GM18873 (cell line): ENCODE results near the gene CDC42SE2.
A peak's percentile ranks its signal among the peaks of the same experiment; 100 is the strongest.
"Not testable (repeated sequence)": the region's sequence is repeated elsewhere in the genome, so short reads cannot be mapped to it uniquely, and the experiment has no call there.

Source experiments
- ATAC-seq: cut with Tn5 transposase; IDR thresholded peaks from one replicate; pipeline ENCODE4 v1.9.1; 2021; ENCODE audit warnings: mild to moderate bottlenecking, moderate library complexity, moderate number of reproducible peaks; ENCODE audit not compliant: unreplicated experiment, low FRiP score

The CDC42SE2 gene

DNA sequence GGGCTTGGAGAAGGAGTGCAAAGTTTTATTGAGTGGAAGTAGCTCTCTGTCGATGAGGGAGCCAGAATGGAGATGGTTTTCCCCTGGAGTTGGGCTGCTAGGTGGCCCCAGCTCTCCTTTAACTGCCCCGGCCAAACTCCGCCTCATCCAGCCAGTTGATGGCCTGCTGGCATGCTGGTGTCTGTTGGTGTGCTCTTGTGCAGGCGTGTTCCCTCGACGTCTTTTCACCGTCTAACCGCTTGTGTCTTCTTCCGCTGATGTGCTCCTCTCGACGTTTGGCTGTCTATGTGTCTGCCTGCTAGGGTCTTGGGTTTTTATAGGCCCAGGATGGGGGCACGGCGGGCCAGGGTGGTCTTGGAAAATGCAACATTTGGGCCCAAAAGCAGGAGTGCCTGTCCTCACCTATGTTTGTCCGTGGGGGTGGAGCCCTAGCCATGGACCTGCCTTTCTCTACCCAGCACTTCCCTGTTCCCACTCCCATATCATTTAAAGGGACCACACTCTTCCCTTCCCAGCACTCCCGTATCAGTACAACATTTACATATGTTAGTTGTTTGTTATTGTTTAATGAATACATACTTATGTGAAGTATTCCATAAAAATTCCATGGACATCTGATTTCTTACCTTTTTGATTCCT is 97.9 kb downstream of the CDC42SE2 start:
- ATAC-seq: no peak

GRCh38 chr5:131363811-131364506 is 100.1 kb downstream of the CDC42SE2 start:
- no peak for ATAC-seq

DNA sequence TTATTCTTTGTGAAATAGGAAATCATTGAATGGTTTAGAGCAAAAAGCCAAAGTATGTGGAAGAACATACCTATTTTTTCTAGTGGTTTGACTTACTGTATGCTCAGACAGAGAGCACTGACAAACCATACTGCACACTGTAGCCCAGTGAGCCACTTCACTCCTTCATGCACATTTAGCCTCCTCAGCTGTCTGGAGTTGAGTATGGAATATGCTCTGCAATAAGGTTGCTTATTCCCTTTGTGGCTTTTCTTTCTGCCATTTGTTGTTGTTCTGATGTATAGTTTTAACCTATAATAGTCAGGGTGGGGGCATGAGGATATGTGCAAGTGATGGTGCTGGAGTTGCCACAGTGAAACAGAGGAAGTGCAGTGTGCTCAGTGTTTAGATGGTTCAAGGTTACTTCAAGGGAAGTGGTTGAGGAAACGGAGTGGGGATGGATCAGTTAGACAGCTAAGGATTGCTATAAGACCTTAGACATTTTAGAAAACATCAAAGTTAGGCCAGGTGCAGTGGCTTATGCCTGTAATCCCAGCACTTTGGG is 100.7 kb downstream of the CDC42SE2 start:
- ATAC-seq: no peak

- no peak for ATAC-seq
These were observed 102.6 kb downstream of the CDC42SE2 start for GRCh38 chr5:131366428-131366827.

DNA sequence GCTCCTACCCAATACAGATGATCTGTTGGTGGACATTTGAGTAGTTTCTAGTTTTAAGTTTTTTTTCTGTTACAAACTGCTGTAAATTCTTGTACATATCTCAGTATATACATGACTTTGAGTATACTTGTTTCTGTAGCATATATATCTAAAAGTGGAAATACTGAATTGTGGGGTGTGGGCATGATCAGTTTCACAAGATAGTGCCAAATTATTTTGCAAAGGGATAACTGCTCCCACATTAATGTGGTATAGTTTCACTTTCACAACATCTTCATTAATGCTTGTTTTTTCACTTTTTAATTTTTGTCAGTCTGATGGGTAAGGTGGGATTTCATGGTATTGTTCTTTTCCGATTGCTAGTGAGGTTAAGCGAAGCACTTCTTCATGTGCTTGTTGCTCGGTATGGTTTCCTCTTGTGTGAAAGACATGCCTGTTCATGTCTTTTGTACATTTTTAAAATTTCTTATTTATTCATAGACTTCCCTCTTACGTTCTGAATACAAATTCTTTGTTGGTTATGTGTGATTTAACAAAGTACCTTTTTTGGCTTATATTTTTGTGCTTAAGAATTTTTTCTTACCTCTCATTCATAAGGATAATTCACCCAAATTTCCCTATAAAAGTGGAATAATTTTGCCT is 103.5 kb downstream of the CDC42SE2 start:
- no peak for ATAC-seq

- no peak for ATAC-seq
These were observed 105.0 kb downstream of the CDC42SE2 start for GRCh38 chr5:131368866-131369265.

DNA sequence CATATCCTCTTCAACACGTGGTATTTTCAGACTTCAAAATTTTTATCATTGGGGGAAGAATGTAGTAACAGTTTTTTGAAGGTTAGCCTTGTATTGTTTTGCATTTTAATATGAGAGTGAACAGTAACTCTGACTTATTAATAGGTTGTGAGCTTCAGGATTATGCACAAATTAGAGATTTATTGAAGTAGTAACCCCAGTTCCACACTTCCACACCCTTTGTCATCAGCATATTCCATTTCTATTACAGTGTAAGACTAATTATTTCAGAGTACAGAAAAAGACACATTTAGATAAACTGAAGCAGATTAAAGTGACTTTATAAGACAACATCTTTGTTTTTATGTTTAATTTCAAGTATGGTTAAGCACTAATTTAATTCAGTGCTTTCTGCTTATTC is 105.7 kb downstream of the CDC42SE2 start:
- ATAC-seq: no peak

DNA sequence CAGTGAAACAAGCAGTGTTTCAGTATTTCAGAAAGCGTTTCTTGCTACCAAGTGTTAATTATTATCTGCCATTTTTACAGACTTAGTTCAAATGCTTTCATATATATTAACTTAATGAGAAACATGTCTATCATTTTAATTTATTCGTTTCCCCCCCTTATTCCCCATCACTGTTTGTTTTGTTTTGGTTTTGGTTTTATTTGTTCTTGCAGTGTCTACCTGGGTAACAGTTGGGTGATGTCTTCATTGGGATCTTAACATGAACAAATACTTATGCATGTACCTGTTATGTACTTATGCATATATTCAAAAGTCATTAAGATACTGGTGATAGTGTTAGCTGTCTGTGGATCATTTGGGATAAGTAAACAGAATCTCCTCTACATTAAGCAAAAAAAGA is 108.0 kb downstream of the CDC42SE2 start:
- no peak for ATAC-seq

DNA sequence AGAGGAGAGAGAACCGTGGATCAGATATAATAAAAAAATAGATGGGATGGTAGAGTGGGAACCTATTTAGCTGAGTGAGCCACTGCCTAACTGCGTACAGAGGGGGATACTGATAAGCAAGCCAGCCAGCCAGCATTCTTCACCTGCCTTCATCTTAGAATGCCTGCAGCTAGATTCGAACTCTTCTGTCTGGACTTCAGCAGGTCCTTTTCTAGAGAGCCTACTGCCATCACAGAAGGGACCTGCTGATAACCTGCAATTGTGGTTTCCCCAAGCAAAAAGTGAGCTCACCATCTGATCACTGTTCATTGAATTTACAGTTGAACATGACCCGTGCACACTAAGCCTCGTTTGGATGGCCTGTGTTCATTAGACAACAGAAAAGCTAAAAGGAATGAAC is 109.4 kb downstream of the CDC42SE2 start:
- no peak for ATAC-seq

- no peak for ATAC-seq
These were observed 111.5 kb downstream of the CDC42SE2 start for GRCh38 chr5:131375351-131375750.

GRCh38 chr5:131377346-131377745 is 113.5 kb downstream of the CDC42SE2 start:
- ATAC-seq: no peak

DNA sequence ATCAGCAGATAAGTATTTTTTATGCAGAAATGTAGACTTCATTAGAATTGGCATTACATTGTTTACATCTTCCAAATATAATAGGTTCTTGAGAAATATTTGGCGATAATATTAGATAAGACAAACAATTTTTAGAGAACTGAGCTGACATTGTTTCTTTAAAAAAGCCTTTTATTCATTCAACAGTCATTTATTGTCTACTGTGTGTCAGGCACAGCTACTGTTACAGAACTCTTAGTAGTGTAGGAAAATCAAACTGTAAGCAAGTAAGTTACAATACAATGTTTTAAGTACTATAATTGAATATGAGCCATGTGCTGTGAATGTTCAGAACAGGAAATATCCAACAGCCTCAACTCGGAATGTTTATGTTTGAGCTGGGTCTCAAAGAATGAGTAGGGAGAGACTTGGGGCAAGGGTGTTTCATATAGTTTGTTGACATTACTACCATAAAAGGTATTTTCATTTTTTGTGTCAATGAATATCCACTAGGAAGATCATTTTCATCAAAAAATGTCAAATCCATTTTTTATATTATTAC is 114.0 kb downstream of the CDC42SE2 start:
- ATAC-seq: no peak

DNA sequence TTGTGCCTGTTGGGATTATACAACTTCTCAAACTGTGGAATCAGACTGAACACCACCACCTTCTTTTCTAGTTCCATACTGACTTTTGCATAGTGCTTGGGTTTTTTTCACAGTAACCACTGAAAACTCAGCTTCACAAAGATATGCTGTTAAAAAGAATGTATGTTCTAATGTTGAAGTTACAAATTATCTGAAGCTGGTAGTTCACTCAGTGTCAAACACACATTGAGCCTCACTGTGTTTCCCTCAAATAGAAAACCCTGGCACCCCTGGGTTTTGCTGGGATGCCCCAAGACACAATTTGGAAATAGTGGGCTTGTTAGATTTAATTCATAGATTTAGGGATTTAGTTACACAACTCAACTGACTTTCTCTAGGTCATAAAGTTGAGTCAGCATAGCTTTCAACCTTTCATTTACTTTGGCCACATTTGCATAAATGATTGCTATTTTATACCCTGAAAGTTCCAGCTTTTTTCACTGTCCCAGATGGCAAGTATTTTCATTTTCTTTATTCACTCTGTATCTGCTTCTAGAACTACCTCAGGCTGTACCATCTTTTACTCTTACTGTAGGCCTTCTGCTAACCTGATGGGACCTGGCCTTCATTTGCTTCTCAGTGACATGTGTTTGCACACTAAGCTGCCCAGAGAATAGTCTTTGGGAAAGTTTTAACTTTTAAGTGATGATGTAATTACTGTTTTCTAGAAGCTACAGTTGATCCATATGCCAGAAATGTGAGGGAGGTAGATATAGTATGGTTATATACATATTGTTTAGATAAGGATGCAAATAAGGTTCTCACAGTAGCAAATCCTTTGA is 115.1 kb downstream of the CDC42SE2 start:
- ATAC-seq: peak; percentile 38

GRCh38 chr5:131379723-131380122 is 115.9 kb downstream of the CDC42SE2 start:
- peak; percentile 45 for ATAC-seq

- not testable (repeated sequence) for ATAC-seq
These were observed 116.4 kb downstream of the CDC42SE2 start for GRCh38 chr5:131380238-131380637.

GRCh38 chr5:131381021-131381420 is 117.2 kb downstream of the CDC42SE2 start:
- no peak for ATAC-seq

GRCh38 chr5:131381777-131382176 is 117.9 kb downstream of the CDC42SE2 start:
- peak; percentile 48 for ATAC-seq

DNA sequence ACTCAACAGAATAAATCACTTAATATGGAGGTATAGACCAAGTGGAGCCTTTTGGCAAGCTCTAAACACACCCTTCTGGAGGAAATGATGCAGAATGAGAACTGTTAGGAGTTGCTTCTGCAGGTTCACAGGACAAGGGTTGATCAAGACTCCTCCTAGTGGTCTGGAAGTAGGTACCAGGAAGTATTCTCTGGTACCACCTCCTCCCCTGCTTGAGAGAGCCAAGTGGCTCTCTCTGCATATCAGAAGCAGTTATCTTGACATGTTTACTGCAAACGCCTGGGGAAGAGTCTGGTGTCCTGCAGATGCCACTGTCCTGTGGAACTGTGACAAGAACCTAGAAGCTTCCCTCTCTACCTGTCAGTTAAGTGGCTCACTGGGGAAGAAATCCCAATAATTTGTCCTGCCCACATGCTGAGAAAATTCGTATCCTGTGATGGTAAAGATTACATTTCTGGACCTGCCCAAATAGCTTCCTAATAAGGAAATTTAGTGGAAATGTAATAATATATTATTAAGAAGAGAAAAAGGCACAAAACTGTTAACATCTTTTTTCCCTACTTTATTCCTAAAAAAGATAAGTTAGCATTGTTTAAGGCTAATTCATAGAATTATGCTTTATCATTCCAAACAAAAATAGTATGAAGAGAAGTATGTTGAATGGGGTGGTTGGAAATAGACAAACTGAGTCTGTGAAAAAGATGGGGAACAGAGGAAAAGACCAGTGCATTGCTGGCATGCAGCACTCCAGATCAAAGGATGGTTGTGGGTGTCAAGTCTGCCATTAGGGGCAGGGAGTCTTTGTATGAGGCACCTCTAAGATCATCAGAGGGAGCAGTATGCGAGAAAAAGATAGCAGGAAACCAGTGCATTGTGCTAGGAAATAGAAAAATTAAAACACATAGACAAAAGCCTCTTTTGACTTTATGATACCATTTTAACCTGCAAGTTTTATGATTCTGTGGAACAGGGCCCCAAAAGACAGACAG is 118.8 kb downstream of the CDC42SE2 start:
- ATAC-seq: peak; percentile 61

GRCh38 chr5:131384173-131384572 is 120.3 kb downstream of the CDC42SE2 start:
- no peak for ATAC-seq
